Keratinocyte (primary cell): ENCODE results near the gene KIF25.

Experiments used
- CTCF ChIP-seq, 3 experiments: IDR thresholded peaks in 1 of 3; conservative IDR thresholded peaks in 1 of 3; optimal IDR thresholded peaks in 1 of 3; 2 replicates in 2 of 3; 3 replicates in 1 of 3; pipeline versions ENCODE3 to v1.5.1; 2011; ENCODE audit warnings: low read length in 3 of 3, mild to moderate bottlenecking in 3 of 3, moderate library complexity in 2 of 3, control low read depth in 1 of 3, inconsistent platforms in 1 of 3; ENCODE audit not compliant: insufficient read depth in 2 of 3; ENCODE audit errors: extremely low read depth in 1 of 3
- EZH2 ChIP-seq: IDR thresholded peaks from one replicate; pipeline ENCODE4 v1.6.1; 2012; ENCODE audit warnings: inconsistent platforms, mild to moderate bottlenecking, low read length, moderate library complexity

GRCh38 chr6:168075787-168076202 is 78.3 kb downstream of the KIF25 start:
- TF ChIP-seq CTCF (optimal IDR thresholded peaks at IDR 0.05 in 1 of 3, IDR thresholded peaks at IDR 0.05 in 1 of 3, conservative IDR thresholded peaks at IDR 0.05 in 1 of 3; ENCODE audit: extremely low read depth in 1 of 3, insufficient read depth in 2 of 3, low read length in 3 of 3) (no peak), EZH2 (no peak)
